Trophoblast cell (in vitro differentiated cells and primary cell): ENCODE results near the gene ASTN2.

Experiments used
- DNase-seq, 2 donors: peaks; one replicate each; pipeline ENCODE4 v3.0.0-alpha.2; 2016
- H2AFZ ChIP-seq: 2 replicates; pipeline ENCODE4 v1.6.1; 2013; ENCODE audit warnings: low read length, moderate library complexity, mild to moderate bottlenecking; ENCODE audit not compliant: insufficient read depth, poor library complexity
- H2AK5ac ChIP-seq: 2 replicates; pipeline ENCODE4 v1.6.1; 2013; ENCODE audit warnings: mild to moderate bottlenecking, low read length
- H2BK120ac ChIP-seq: 2 replicates; pipeline ENCODE4 v1.6.1; 2013; ENCODE audit warnings: low read length, mild to moderate bottlenecking, moderate library complexity; ENCODE audit not compliant: insufficient read depth, poor library complexity
- H2BK12ac ChIP-seq: 2 replicates; pipeline ENCODE4 v1.6.1; 2013; ENCODE audit warnings: mild to moderate bottlenecking, low read length, moderate library complexity
- H2BK5ac ChIP-seq: 2 replicates; pipeline ENCODE4 v1.6.1; 2013; ENCODE audit warnings: low read length, low read depth, moderate library complexity, mild to moderate bottlenecking; ENCODE audit not compliant: poor library complexity
- H3K14ac ChIP-seq: 2 replicates; pipeline ENCODE4 v1.6.1; 2013; ENCODE audit warnings: mild to moderate bottlenecking, low read length
- H3K18ac ChIP-seq: 2 replicates; pipeline ENCODE4 v1.6.1; 2013; ENCODE audit warnings: mild to moderate bottlenecking, low read length
- H3K23ac ChIP-seq: 2 replicates; pipeline ENCODE4 v1.6.1; 2013; ENCODE audit warnings: low read length
- H3K27ac ChIP-seq: 2 replicates; pipeline ENCODE4 v1.5.1; 2013; ENCODE audit warnings: low read depth, mild to moderate bottlenecking, inconsistent platforms, low read length, moderate library complexity
- H3K27me3 ChIP-seq: 2 replicates; pipeline ENCODE4 v1.6.1; 2013; ENCODE audit warnings: inconsistent platforms, mild to moderate bottlenecking, low read length, moderate library complexity; ENCODE audit not compliant: insufficient read depth
- H3K36me3 ChIP-seq, 2 experiments: 1 replicate in 1 of 2; 2 replicates in 1 of 2; pipeline ENCODE4 v1.6.1; 2013; ENCODE audit warnings: low read length in 2 of 2, mild to moderate bottlenecking in 2 of 2, moderate library complexity in 1 of 2; ENCODE audit not compliant: insufficient read depth in 2 of 2, control insufficient read depth in 1 of 2
- H3K4ac ChIP-seq: 2 replicates; pipeline ENCODE4 v1.6.1; 2013; ENCODE audit warnings: low read depth, mild to moderate bottlenecking, low read length, moderate library complexity
- H3K4me1 ChIP-seq, 2 experiments: 1 replicate in 1 of 2; 2 replicates in 1 of 2; pipeline ENCODE4 v1.6.1; 2013; ENCODE audit warnings: low read length in 2 of 2, mild to moderate bottlenecking in 2 of 2, moderate library complexity in 1 of 2; ENCODE audit not compliant: insufficient read depth in 2 of 2, control insufficient read depth in 1 of 2
- H3K4me2 ChIP-seq: 2 replicates; pipeline ENCODE4 v1.6.1; 2013; ENCODE audit warnings: inconsistent platforms, mild to moderate bottlenecking, low read length, moderate library complexity
- H3K4me3 ChIP-seq: 2 replicates; pipeline ENCODE4 v1.5.1; 2013; ENCODE audit warnings: mild to moderate bottlenecking, low read depth, low read length, inconsistent platforms
- H3K79me1 ChIP-seq: one replicate; pipeline ENCODE4 v1.6.1; 2013; ENCODE audit warnings: low read length
- H3K79me2 ChIP-seq: 2 replicates; pipeline ENCODE4 v1.6.1; 2013; ENCODE audit warnings: low read length, mild to moderate bottlenecking; ENCODE audit not compliant: control insufficient read depth, insufficient read depth, poor library complexity
- H3K9ac ChIP-seq: 2 replicates; pipeline ENCODE4 v1.6.1; 2013; ENCODE audit warnings: mild to moderate bottlenecking, low read length
- H3K9me3 ChIP-seq: 2 replicates; pipeline ENCODE4 v1.6.1; 2013; ENCODE audit warnings: low read depth, mild to moderate bottlenecking, control low read depth, inconsistent platforms, low read length; ENCODE audit not compliant: insufficient read depth
- H4K12ac ChIP-seq: 2 replicates; pipeline ENCODE4 v1.6.1; 2013; ENCODE audit warnings: low read depth, mild to moderate bottlenecking, low read length, moderate library complexity
- H4K8ac ChIP-seq: 2 replicates; pipeline ENCODE4 v1.6.1; 2013; ENCODE audit warnings: low read depth, mild to moderate bottlenecking, low read length, moderate library complexity
- H4K91ac ChIP-seq: one replicate; pipeline ENCODE4 v1.6.1; 2013; ENCODE audit warnings: low read depth, mild to moderate bottlenecking, low read length, moderate library complexity
- WGBS: extraction: QIAGEN DNeasy Blood & Tissue Kit; methylation state at CpG from one replicate; pipeline ENCODE4 v1.1.7; 2013; ENCODE audit warnings: missing lambda C conversion rate; ENCODE audit not compliant: insufficient read length, insufficient coverage; ENCODE audit errors: extremely low coverage; 5-methylcytosine and 5-hydroxymethylcytosine counted together

The ASTN2 gene

DNA sequence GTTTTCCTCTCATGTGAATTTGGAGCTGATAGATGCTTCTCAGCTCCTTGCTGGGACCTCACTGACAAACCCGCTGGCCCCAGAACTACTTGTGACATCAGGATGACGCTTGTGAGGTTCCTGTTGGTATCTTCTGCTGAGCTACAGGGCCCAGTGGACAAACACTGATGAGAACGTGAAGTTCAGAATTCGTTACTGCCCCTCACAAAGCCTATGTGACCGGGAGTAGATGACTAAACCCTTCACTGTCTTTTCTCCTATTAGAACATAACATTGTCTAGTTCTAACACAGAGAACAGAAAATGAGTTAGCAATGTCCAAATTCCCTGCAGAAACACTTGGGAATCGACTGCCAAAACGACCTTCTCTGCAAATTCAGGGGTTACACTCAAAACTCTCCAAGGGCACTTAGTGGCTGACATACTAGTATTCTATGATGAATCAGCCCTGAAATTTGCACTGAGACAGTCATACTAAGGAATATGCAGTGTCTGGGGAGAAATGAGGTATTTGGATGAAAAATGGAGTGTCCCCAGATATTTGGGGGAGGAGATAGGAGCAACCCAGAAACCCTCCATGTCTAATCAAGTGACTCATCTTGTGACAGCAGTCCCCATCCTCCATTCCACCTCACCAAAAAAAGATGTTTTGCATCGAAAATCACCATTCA, 871.0 kb downstream of the ASTN2 start:
- no peak overlapping the region for H3K14ac ChIP-seq
- no peaks in the 10 kb centered on the region for H3K4me1 ChIP-seq
- WGBS = no CpG with 5 or more reads among the region's 8 CpGs

GRCh38 chr9:116541402-116541801, 873.5 kb downstream of the ASTN2 start:
- H3K14ac ChIP-seq = no peak overlapping the region
- H3K9me3 ChIP-seq = no peaks in the 10 kb centered on the region
- no peak overlapping the region for H3K9ac ChIP-seq
- no peaks in the 10 kb centered on the region for H3K36me3 ChIP-seq
- no peak overlapping the region for H3K27ac ChIP-seq
- no peak overlapping the region for H2AFZ ChIP-seq
- H3K23ac ChIP-seq = no peak overlapping the region
- no peak overlapping the region for H2AK5ac ChIP-seq
- no peak overlapping the region for H4K91ac ChIP-seq
- no peak overlapping the region for H2BK12ac ChIP-seq
- no peak overlapping the region for H3K4me3 ChIP-seq
- no peaks in the 10 kb centered on the region for H3K27me3 ChIP-seq
- H3K4me2 ChIP-seq = no peak overlapping the region
- no peak overlapping the region for H2BK120ac ChIP-seq
- H3K4me1 ChIP-seq = no peaks in the 10 kb centered on the region
- no peak overlapping the region for H3K18ac ChIP-seq
- no peak overlapping the region for H4K8ac ChIP-seq
- H3K4ac ChIP-seq = no peak overlapping the region
- no peaks in the 10 kb centered on the region for H3K79me1 ChIP-seq
- no peak for DNase-seq
- no peaks in the 10 kb centered on the region for H3K79me2 ChIP-seq
- H4K12ac ChIP-seq = no peak overlapping the region
- H2BK5ac ChIP-seq = no peak overlapping the region

More for the DNA sequence above, 871.0 kb downstream of the ASTN2 start:
- no peak overlapping the region for H4K91ac ChIP-seq
- H2BK12ac ChIP-seq = no peak overlapping the region
- no peak overlapping the region for H3K27ac ChIP-seq
- no peak overlapping the region for H3K23ac ChIP-seq
- H3K4me3 ChIP-seq = no peak overlapping the region
- no peak for DNase-seq
- H2AK5ac ChIP-seq = no peak overlapping the region
- H4K8ac ChIP-seq = no peak overlapping the region
- H3K4ac ChIP-seq = no peak overlapping the region
- no peaks in the 10 kb centered on the region for H3K79me1 ChIP-seq
- H3K27me3 ChIP-seq = no peaks in the 10 kb centered on the region
- H3K79me2 ChIP-seq = no peaks in the 10 kb centered on the region
- no peaks in the 10 kb centered on the region for H3K9me3 ChIP-seq
- H2BK120ac ChIP-seq = no peak overlapping the region
- H3K18ac ChIP-seq = no peak overlapping the region
- no peak overlapping the region for H3K4me2 ChIP-seq
- no peaks in the 10 kb centered on the region for H3K36me3 ChIP-seq
- H3K9ac ChIP-seq = no peak overlapping the region
- H4K12ac ChIP-seq = no peak overlapping the region
- no peak overlapping the region for H2AFZ ChIP-seq
- H2BK5ac ChIP-seq = no peak overlapping the region

DNA sequence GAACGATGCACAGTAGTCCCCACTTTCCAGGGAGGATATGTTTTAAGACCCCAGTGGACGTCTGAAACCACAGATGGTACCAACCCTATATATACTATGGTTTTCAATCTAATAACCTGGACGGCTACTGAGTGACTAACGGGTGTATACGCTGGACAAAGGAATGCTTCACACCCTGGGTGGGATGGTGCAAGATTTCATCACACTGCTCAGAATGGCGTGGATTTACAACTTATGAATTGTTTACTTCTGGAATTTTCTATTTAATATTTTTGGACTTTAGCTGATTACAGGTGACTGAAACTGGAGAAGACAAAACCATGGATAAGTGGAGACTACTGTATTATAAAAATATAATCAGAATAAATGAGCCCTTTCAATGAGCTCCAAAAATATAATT, 875.3 kb downstream of the ASTN2 start:
- no peak overlapping the region for H3K4me3 ChIP-seq
- no peak overlapping the region for H4K8ac ChIP-seq
- DNase-seq = no peak
- no peak overlapping the region for H3K9ac ChIP-seq
- no peak overlapping the region for H4K91ac ChIP-seq
- H3K27ac ChIP-seq = no peak overlapping the region
- no peak overlapping the region for H3K4ac ChIP-seq
- H3K4me1 ChIP-seq = no peaks in the 10 kb centered on the region
- H3K79me2 ChIP-seq = no peaks in the 10 kb centered on the region
- H2BK5ac ChIP-seq = no peak overlapping the region
- H3K23ac ChIP-seq = no peak overlapping the region
- no peaks in the 10 kb centered on the region for H3K79me1 ChIP-seq
- no peak overlapping the region for H2AFZ ChIP-seq
- H2BK120ac ChIP-seq = no peak overlapping the region
- H2BK12ac ChIP-seq = no peak overlapping the region
- H3K14ac ChIP-seq = no peak overlapping the region
- no CpG with 5 or more reads among the region's 6 CpGs for WGBS
- H3K4me2 ChIP-seq = no peak overlapping the region
- no peak overlapping the region for H4K12ac ChIP-seq
- no peaks in the 10 kb centered on the region for H3K9me3 ChIP-seq
- H3K18ac ChIP-seq = no peak overlapping the region
- no peaks in the 10 kb centered on the region for H3K36me3 ChIP-seq
- H2AK5ac ChIP-seq = no peak overlapping the region
- no peaks in the 10 kb centered on the region for H3K27me3 ChIP-seq

GRCh38 chr9:116525611-116526010, 889.2 kb downstream of the ASTN2 start:
- Histone ChIP-seq H3K23ac (no peak overlapping the region), H2BK12ac (no peak overlapping the region), H3K36me3 (no peaks in the 10 kb centered on the region), H3K79me1 (no peaks in the 10 kb centered on the region), H3K27me3 (no peaks in the 10 kb centered on the region), H3K4me1 (no peaks in the 10 kb centered on the region), H3K9ac (no peak overlapping the region), H3K79me2 (no peaks in the 10 kb centered on the region), H4K12ac (no peak overlapping the region), H3K18ac (no peak overlapping the region), H3K4me3 (no peak overlapping the region), H3K4ac (no peak overlapping the region), H4K8ac (no peak overlapping the region), H3K9me3 (peaks cover 5% of the 10 kb centered on the region), H2BK5ac (no peak overlapping the region), H2AK5ac (no peak overlapping the region), H2BK120ac (no peak overlapping the region), H3K27ac (no peak overlapping the region), H2AFZ (no peak overlapping the region), H3K14ac (no peak overlapping the region), H4K91ac (no peak overlapping the region), H3K4me2 (no peak overlapping the region)
- DNase-seq = no peak
- WGBS = no CpG with 5 or more reads among the region's 1 CpG
